DND-41 (cell line): Measurements from ENCODE around the gene APC2.

Experiments
- CTCF ChIP-seq: IDR thresholded peaks from 2 replicates; pipeline ENCODE4 v1.5.1; 2012; ENCODE audit warnings: borderline replicate concordance, low read length, moderate library complexity, mild to moderate bottlenecking; ENCODE audit not compliant: poor library complexity, severe bottlenecking; ENCODE audit errors: extremely low read depth
- EZH2 ChIP-seq: IDR thresholded peaks from 3 replicates; pipeline ENCODE4 v1.6.1; 2012; ENCODE audit warnings: borderline replicate concordance, low read depth, mild to moderate bottlenecking, moderate library complexity, low read length, inconsistent platforms; ENCODE audit not compliant: severe bottlenecking

GRCh38 chr19:1427221-1427920 lies 22.6 kb upstream of the APC2 start:
- no peak for TF ChIP-seq EZH2
- TF ChIP-seq CTCF, result no peak
